ENCODE measurements around the gene ARHGAP22. TPM values are rescaled to one million over a fixed set of nuclear protein-coding genes. Genes with fewer than 3 reads are reported as not detected.

ARHGAP22 gene
- polyA plus RNA-seq, 5 donors = 1.3 to 3.1 (median 2.5) TPM

- DNase-seq = no peak
These were observed 13.9 kb downstream of the ARHGAP22 start for GRCh38 chr10:48590945-48591344.

GRCh38 chr10:48589266-48589665 is 15.6 kb downstream of the ARHGAP22 start:
- DNase-seq = no peak

- no peak for DNase-seq
These were observed 17.1 kb downstream of the ARHGAP22 start for GRCh38 chr10:48587819-48588218.

GRCh38 chr10:48587101-48587500 is 17.8 kb downstream of the ARHGAP22 start:
- no peak for DNase-seq

- no peak for DNase-seq
These were observed 21.9 kb downstream of the ARHGAP22 start for GRCh38 chr10:48582970-48583369.

GRCh38 chr10:48580236-48580635 is 24.6 kb downstream of the ARHGAP22 start:
- DNase-seq = no peak

- no peak for DNase-seq
These were observed 25.5 kb downstream of the ARHGAP22 start for GRCh38 chr10:48579251-48579960.

- no peak for DNase-seq
These were observed 27.7 kb downstream of the ARHGAP22 start for GRCh38 chr10:48577158-48577557.

GRCh38 chr10:48576501-48576900 is 28.4 kb downstream of the ARHGAP22 start:
- DNase-seq = no peak

- DNase-seq = no peak
These were observed 29.0 kb downstream of the ARHGAP22 start for GRCh38 chr10:48575901-48576300.

- DNase-seq = no peak
These were observed 30.0 kb downstream of the ARHGAP22 start for GRCh38 chr10:48574817-48575380.

GRCh38 chr10:48574322-48574796 is 30.5 kb downstream of the ARHGAP22 start:
- no peak for DNase-seq

- DNase-seq = no peak
These were observed 31.8 kb downstream of the ARHGAP22 start for GRCh38 chr10:48573045-48573444.

- no peak for DNase-seq
These were observed 32.5 kb downstream of the ARHGAP22 start for GRCh38 chr10:48572414-48572813.

- DNase-seq = no peak
These were observed 36.3 kb downstream of the ARHGAP22 start for GRCh38 chr10:48568546-48568945.

GRCh38 chr10:48568131-48568530 is 36.7 kb downstream of the ARHGAP22 start:
- DNase-seq = no peak

- DNase-seq = no peak
These were observed 37.5 kb downstream of the ARHGAP22 start for GRCh38 chr10:48567346-48567745.

- DNase-seq = no peak
These were observed 40.3 kb downstream of the ARHGAP22 start for GRCh38 chr10:48564466-48565160.

GRCh38 chr10:48557511-48558123 is 47.3 kb downstream of the ARHGAP22 start:
- no peak for DNase-seq

- no peak for DNase-seq
These were observed 48.2 kb downstream of the ARHGAP22 start for GRCh38 chr10:48556713-48557112.

- no peak for DNase-seq
These were observed 48.8 kb downstream of the ARHGAP22 start for GRCh38 chr10:48556065-48556464.

GRCh38 chr10:48555310-48556042 is 49.4 kb downstream of the ARHGAP22 start:
- DNase-seq = no peak

All from right lung (tissue), 5 donors.